ENCODE measurements around the gene ETS1. TPM values are rescaled to one million over a fixed set of nuclear protein-coding genes. Genes with fewer than 3 reads are reported as not detected.

The ETS1 gene
- total RNA-seq, 4 donors from 2014 or later, result 39.5 to 74.4 (median 59.7) TPM

DNA sequence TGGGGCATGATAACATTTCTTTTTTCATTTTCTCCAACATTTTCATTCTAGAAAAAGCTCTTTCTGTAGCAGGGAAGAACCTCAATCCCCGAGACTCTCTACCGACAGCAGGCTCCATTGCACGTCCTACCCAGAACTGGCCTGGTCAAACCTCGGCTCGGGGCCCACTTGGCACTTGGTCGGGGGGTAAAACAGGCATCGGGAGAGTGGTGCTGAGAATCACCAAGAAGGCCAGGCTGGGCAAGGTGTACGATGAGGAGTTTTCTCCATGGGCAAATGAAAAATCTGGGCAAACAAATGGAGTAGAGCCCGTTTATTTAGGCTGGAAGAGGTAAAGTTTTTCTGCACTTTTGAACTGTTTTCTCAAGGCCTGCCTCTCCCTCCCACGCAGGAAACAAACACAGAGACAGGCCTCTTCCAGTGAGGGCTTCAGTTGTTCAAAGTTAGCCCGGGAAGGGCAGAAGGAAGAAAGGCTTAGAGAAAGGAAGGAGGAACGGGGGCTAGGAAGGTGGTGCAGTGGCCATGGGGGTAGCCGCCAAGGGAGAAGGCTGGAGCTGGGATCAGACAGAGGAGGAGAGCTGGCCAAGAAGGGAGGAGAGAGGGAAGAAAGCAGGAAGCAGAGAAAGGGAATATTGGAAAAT is 87.6 kb downstream of the ETS1 start:
- H3K4me3 ChIP-seq, result no peak overlapping the region
- no peaks in the 10 kb centered on the region for H3K27me3 ChIP-seq
- H3K9me3 ChIP-seq, result no peaks in the 10 kb centered on the region
- peaks cover 93 to 100% (median 96%) of the 10 kb centered on the region in 4 donors for H3K4me1 ChIP-seq
- 71% methylated on average over 13 of the region's 13 CpGs for WGBS
- no peak for DNase-seq (ENCODE audit: extremely low spot score)
- H3K27ac ChIP-seq (replicated peaks in 1 of 4), result peak overlapping the region; percentile 54 to 76 (median 64)
- intact Hi-C loops (cut with DNase I), result no loop called here
- TF ChIP-seq, protein P1, sequence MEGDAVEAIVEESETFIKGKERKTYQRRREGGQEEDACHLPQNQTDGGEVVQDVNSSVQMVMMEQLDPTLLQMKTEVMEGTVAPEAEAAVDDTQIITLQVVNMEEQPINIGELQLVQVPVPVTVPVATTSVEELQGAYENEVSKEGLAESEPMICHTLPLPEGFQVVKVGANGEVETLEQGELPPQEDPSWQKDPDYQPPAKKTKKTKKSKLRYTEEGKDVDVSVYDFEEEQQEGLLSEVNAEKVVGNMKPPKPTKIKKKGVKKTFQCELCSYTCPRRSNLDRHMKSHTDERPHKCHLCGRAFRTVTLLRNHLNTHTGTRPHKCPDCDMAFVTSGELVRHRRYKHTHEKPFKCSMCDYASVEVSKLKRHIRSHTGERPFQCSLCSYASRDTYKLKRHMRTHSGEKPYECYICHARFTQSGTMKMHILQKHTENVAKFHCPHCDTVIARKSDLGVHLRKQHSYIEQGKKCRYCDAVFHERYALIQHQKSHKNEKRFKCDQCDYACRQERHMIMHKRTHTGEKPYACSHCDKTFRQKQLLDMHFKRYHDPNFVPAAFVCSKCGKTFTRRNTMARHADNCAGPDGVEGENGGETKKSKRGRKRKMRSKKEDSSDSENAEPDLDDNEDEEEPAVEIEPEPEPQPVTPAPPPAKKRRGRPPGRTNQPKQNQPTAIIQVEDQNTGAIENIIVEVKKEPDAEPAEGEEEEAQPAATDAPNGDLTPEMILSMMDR (IDR thresholded peaks at IDR 0.05), result no peak
- TF ChIP-seq POLR2AphosphoS5 (IDR thresholded peaks at IDR 0.05) (no peak), POLR2A (IDR thresholded peaks at IDR 0.05; ENCODE audit: low read depth) (no peak)
- no peaks in the 10 kb centered on the region for H3K36me3 ChIP-seq

DNA sequence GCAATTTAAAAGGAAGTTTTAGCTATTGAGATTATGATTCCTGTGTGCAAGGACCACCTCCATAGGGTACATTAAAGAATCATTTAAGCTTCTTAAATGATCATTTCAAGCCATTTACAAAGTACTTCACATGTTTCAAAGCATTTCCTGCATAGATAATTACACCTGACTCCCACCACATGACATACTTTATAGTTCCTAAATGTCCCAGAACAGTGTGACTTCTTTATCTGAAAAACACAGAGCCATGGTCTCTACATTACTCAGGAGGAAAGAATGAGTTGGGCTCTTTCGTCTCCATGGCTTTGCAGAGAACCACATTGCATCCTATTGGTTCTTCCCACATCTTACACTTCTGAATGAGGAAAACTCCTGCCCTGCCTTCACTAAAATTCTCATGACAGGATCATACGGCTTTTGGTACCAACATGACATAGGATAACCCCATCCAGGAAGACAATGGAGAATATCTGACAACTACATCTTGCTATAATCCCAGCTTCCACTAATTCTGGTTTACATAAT is 88.6 kb downstream of the ETS1 start:
- intact Hi-C loops (cut with DNase I), result no loop called here
- Histone ChIP-seq H3K27me3 (no peaks in the 10 kb centered on the region), H3K9me3 (no peaks in the 10 kb centered on the region), H3K36me3 (no peaks in the 10 kb centered on the region), H3K27ac (replicated peaks in 1 of 4) (peak overlapping the region in 2 of 4 donors; percentile 8 to 76), H3K4me1 (peaks cover 88 to 100% (median 91%) of the 10 kb centered on the region in 4 donors), H3K4me3 (no peak overlapping the region)
- TF ChIP-seq, protein P1 (IDR thresholded peaks at IDR 0.05), result no peak
- TF ChIP-seq POLR2A (IDR thresholded peaks at IDR 0.05; ENCODE audit: low read depth) (no peak), POLR2AphosphoS5 (IDR thresholded peaks at IDR 0.05) (no peak), EP300 (IDR thresholded peaks at IDR 0.05) (no peak)
- WGBS, result 65% methylated on average over 2 of the region's 2 CpGs
- DNase-seq (ENCODE audit: extremely low spot score), result no peak

DNA sequence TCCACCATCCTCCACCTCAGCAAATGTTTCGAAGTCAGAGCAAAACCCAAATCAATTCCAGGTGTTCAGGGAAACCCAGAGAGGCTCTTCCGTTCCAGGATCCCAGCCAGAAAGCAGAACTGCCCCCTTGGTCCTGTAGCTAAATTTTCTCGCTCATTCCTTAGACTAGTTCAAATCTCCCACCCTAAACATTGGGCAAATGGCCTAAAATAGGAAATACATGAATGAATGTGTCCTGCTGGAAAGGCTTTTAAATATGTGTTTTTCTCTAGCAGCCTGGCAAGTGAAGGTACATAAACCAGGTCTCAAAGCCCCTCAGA is 89.6 kb downstream of the ETS1 start:
- Histone ChIP-seq H3K27me3 (no peaks in the 10 kb centered on the region), H3K36me3 (no peaks in the 10 kb centered on the region), H3K27ac (replicated peaks in 1 of 4) (peak overlapping the region; percentile 75 to 79 (median 76)), H3K4me1 (peaks cover 86 to 100% (median 90%) of the 10 kb centered on the region in 4 donors), H3K9me3 (no peaks in the 10 kb centered on the region), H3K4me3 (peak overlapping the region; percentile 27 to 38 (median 28))
- intact Hi-C loops (cut with DNase I), result no loop called here
- TF ChIP-seq POLR2AphosphoS5 (IDR thresholded peaks at IDR 0.05) (no peak), POLR2A (IDR thresholded peaks at IDR 0.05; ENCODE audit: low read depth) (no peak), EP300 (IDR thresholded peaks at IDR 0.05) (no peak)
- TF ChIP-seq, protein P1 (IDR thresholded peaks at IDR 0.05), result no peak
- 26% methylated on average over 3 of the region's 3 CpGs for WGBS
- DNase-seq (ENCODE audit: extremely low spot score), result no peak

DNA sequence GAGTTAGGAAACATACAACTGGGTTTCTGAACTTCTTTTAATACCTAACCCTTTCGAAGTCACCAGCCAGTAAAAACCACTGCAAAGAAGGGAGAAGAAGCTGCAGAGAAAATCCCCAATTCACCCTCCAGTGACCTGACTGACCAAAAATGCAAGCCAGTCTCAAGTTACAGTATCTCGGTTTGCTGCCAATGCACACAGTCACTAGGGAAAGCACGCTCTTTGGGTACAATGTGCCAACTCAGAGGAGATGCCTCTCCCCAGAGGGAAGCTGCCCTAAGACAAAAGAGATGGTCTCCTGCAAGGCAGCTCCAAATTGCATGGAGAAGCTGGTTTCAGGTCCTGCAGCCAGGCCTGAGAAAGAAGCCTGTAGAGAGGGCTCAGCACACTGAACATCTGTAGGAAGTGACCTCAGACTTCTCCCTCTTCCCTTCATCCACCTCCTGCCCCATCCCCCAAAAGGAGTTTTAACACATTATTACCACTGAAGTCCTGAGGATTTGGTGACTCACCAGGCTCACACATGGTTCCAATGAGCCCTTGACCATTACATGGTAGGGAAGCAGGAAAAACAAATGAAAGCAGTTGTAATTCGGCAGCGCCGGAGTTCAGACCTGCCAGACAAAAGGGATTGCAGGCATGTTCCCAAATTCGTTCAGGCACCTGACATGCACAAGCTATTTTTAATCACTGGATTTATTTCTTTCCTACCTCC is 90.1 kb downstream of the ETS1 start:
- Histone ChIP-seq H3K36me3 (no peaks in the 10 kb centered on the region), H3K27me3 (no peaks in the 10 kb centered on the region), H3K9me3 (no peaks in the 10 kb centered on the region), H3K4me1 (peaks cover 86 to 100% (median 90%) of the 10 kb centered on the region in 4 donors), H3K4me3 (peak overlapping the region; percentile 27 to 38 (median 28)), H3K27ac (replicated peaks in 1 of 4) (peak overlapping the region; percentile 75 to 79 (median 76))
- WGBS, result 12% methylated on average over 7 of the region's 7 CpGs
- TF ChIP-seq EP300 (IDR thresholded peaks at IDR 0.05), result no peak
- TF ChIP-seq POLR2A (IDR thresholded peaks at IDR 0.05; ENCODE audit: low read depth), result no peak
- TF ChIP-seq, protein P1 (IDR thresholded peaks at IDR 0.05), result no peak
- TF ChIP-seq POLR2AphosphoS5 (IDR thresholded peaks at IDR 0.05), result peak; percentile 23 to 48
- no peak for DNase-seq (ENCODE audit: extremely low spot score)
- intact Hi-C loops (cut with DNase I), result no loop called here
